Measurements from ENCODE around the gene FOXO1.

FOXO1 gene

GRCh38 chr13:40648841-40649240 lies 17.6 kb downstream of the FOXO1 start:
- intact Hi-C loops (cut with DNase I), result no loop called here
- no peak for DNase-seq

- intact Hi-C loops (cut with DNase I), result no loop called here
Observed at GRCh38 chr13:40648040-40648439, 18.4 kb downstream of the FOXO1 start.

GRCh38 chr13:40644838-40645604 lies 21.4 kb downstream of the FOXO1 start:
- DNase-seq, result peak in 1 of 42 donors; percentile 28
- intact Hi-C loops (cut with DNase I), result no loop called here

More at GRCh38 chr13:40648040-40648439, 18.4 kb downstream of the FOXO1 start:
- DNase-seq, result no peak

- DNase-seq, result no peak
Observed at GRCh38 chr13:40640845-40641458, 25.5 kb downstream of the FOXO1 start.

GRCh38 chr13:40640202-40640601 lies 26.2 kb downstream of the FOXO1 start:
- intact Hi-C loops (cut with DNase I), result no loop called here
- DNase-seq, result no peak

More at GRCh38 chr13:40640845-40641458, 25.5 kb downstream of the FOXO1 start:
- intact Hi-C loops (cut with DNase I), result no loop called here

GRCh38 chr13:40639221-40639681 lies 27.2 kb downstream of the FOXO1 start:
- DNase-seq, result peak in 3 of 42 donors; percentile 20 to 50 (median 21)
- intact Hi-C loops (cut with DNase I), result no loop called here

- intact Hi-C loops (cut with DNase I), result no loop called here
- no peak for DNase-seq
Observed at GRCh38 chr13:40637643-40638042, 28.8 kb downstream of the FOXO1 start.

GRCh38 chr13:40635315-40635995 lies 31.0 kb downstream of the FOXO1 start:
- intact Hi-C loops (cut with DNase I), result no loop called here
- DNase-seq, result no peak

GRCh38 chr13:40632915-40633314 lies 33.5 kb downstream of the FOXO1 start:
- no peak for DNase-seq
- intact Hi-C loops (cut with DNase I), result no loop called here

- intact Hi-C loops (cut with DNase I), result no loop called here
- no peak for DNase-seq
Observed at GRCh38 chr13:40631605-40632004, 34.8 kb downstream of the FOXO1 start.

- DNase-seq, result no peak
Observed at GRCh38 chr13:40629678-40630384, 36.6 kb downstream of the FOXO1 start.

GRCh38 chr13:40626977-40627376 lies 39.5 kb downstream of the FOXO1 start:
- no peak for DNase-seq
- intact Hi-C loops (cut with DNase I), result no loop called here

More at GRCh38 chr13:40629678-40630384, 36.6 kb downstream of the FOXO1 start:
- intact Hi-C loops (cut with DNase I), result no loop called here

- intact Hi-C loops (cut with DNase I), result no loop called here
- DNase-seq, result no peak
Observed at GRCh38 chr13:40626561-40626960, 39.9 kb downstream of the FOXO1 start.

GRCh38 chr13:40624986-40625385 lies 41.5 kb downstream of the FOXO1 start:
- no peak for DNase-seq
- intact Hi-C loops (cut with DNase I), result no loop called here

GRCh38 chr13:40624383-40624782 lies 42.1 kb downstream of the FOXO1 start:
- intact Hi-C loops (cut with DNase I), result no loop called here
- DNase-seq, result no peak

- DNase-seq, result no peak
- intact Hi-C loops (cut with DNase I), result no loop called here
Observed at GRCh38 chr13:40622761-40623160, 43.7 kb downstream of the FOXO1 start.

GRCh38 chr13:40622246-40622645 lies 44.2 kb downstream of the FOXO1 start:
- intact Hi-C loops (cut with DNase I), result no loop called here
- DNase-seq, result no peak

GRCh38 chr13:40619479-40619814 lies 47.0 kb downstream of the FOXO1 start:
- intact Hi-C loops (cut with DNase I), result no loop called here
- no peak for DNase-seq

GRCh38 chr13:40618581-40619478 lies 47.6 kb downstream of the FOXO1 start:
- intact Hi-C loops (cut with DNase I), result no loop called here
- DNase-seq, result no peak
